Large intestine (tissue), 3 donors: ENCODE measurements around the gene TRAF4. TPM values are rescaled to one million over a fixed set of nuclear protein-coding genes. Genes with fewer than 3 reads are reported as not detected.
"Not testable (repeated sequence)": the region's sequence is repeated elsewhere in the genome, so short reads cannot be mapped to it uniquely, and the experiment has no call there.

ENCODE experiments used
- DNase-seq, 2 donors: peaks; one replicate each; pipeline versions ENCODE4 v3.0.0 to v3.0.0-alpha.2; 2013
- H3K27ac ChIP-seq: one replicate; pipeline ENCODE4 v1.5.1; 2013; ENCODE audit warnings: low read length
- H3K27me3 ChIP-seq: 2 replicates; pipeline ENCODE4 v1.6.1; 2013; ENCODE audit warnings: low read length; ENCODE audit not compliant: control insufficient read depth, insufficient read depth
- H3K36me3 ChIP-seq: 2 replicates; pipeline ENCODE4 v1.6.1; 2013; ENCODE audit warnings: low read length; ENCODE audit not compliant: control insufficient read depth, insufficient read depth
- H3K4me1 ChIP-seq: one replicate; pipeline ENCODE4 v1.6.1; 2013; ENCODE audit warnings: low read length; ENCODE audit not compliant: control insufficient read depth, insufficient read depth
- H3K4me3 ChIP-seq: one replicate; pipeline ENCODE4 v1.5.1; 2013; ENCODE audit warnings: low read length
- H3K9me3 ChIP-seq: one replicate; pipeline ENCODE4 v1.6.1; 2013; ENCODE audit warnings: mild to moderate bottlenecking, low read depth, low read length, moderate library complexity; ENCODE audit not compliant: control insufficient read depth
- WGBS: methylation state at CpG from one replicate; pipeline ENCODE4 v1.1.5; 2013; ENCODE audit warnings: low lambda C conversion rate; ENCODE audit not compliant: insufficient coverage; 5-methylcytosine and 5-hydroxymethylcytosine counted together
- polyA plus RNA-seq: library from polyadenylated mRNA; unstranded; fragments of 120-200 nt; gene quantifications from one replicate; pipeline ENCODE4 v1.2.1, GENCODE V29; 2013

TRAF4 gene
- polyA plus RNA-seq, 1 donor, result 91.8 TPM

DNA sequence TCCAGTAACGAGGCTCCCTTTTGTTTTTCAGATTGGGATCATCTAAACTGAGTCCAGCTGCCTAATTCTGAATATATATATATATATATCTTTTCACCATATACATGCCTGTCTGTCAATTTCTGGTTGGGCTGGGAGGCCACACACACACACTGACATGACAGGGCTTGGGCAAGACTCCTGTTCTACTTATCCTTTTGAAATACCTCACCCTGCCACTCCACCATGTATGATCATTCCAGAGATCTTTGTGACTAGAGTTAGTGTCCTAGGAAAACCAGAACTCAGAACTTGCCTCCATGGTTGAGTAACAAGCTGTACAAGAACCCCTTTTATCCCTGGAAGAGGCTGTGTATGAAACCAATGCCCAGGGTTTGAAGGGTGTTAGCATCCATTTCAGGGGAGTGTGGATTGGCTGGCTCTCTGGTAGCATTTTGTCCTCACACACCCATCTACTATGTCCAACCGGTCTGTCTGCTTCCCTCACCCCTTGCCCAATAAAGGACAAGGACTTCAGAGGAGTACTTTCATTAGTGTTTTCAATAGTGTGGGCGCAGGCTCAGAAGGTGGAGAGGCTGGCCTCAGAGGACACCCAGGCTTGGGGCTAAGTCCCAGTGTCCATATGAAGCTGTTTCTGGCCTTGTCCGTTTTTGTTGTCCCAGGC is 19.8 kb upstream of the TRAF4 start:
- H3K36me3 ChIP-seq, result peaks cover 41% of the 10 kb centered on the region
- WGBS, result 67% methylated on average over 1 of the region's 4 CpGs
- H3K4me1 ChIP-seq, result peaks cover 38% of the 10 kb centered on the region

GRCh38 chr17:28724500-28725165 is 19.2 kb upstream of the TRAF4 start:
- no CpG with 5 or more reads among the region's 10 CpGs for WGBS

More for the DNA sequence above, 19.8 kb upstream of the TRAF4 start:
- not testable (repeated sequence) for H3K27me3 ChIP-seq, H3K9me3 ChIP-seq, H3K27ac ChIP-seq, H3K4me3 ChIP-seq, DNase-seq

DNA sequence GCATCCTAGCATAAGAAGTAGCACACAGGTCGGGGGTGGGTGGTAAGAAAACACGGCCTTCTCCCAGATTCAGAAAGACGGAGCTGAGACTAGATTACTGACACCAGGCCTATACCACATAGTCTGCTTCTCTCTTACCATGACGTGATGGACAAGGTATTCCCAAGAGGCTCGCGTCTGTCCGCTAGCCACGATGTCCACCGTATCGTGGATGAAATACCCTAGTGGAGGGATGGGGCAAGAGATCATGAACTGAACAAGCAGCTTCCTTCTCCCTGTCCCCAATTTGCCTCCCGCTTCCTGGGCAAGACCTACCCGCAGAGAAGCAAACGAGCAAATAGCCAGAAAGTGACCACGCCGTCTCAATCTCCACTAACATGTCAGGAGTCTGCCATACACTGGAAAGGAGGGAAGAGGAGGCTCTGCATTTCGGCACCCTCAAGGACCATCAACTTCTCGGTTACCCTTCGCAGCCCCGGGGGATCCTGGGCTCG is 18.6 kb upstream of the TRAF4 start:
- peak overlapping the region; percentile 92 for H3K4me3 ChIP-seq
- no peaks in the 10 kb centered on the region for H3K9me3 ChIP-seq
- WGBS, result no CpG with 5 or more reads among the region's 20 CpGs
- H3K27me3 ChIP-seq, result no peaks in the 10 kb centered on the region
- peak in 1 of 2 donors; percentile 51 for DNase-seq
- peaks cover 38% of the 10 kb centered on the region for H3K4me1 ChIP-seq
- H3K36me3 ChIP-seq, result peaks cover 41% of the 10 kb centered on the region
- H3K27ac ChIP-seq, result peak overlapping the region; percentile 58

More at GRCh38 chr17:28724500-28725165, 19.2 kb upstream of the TRAF4 start:
- Histone ChIP-seq H3K4me3 (no peak overlapping the region), H3K27me3 (no peaks in the 10 kb centered on the region), H3K36me3 (peaks cover 41% of the 10 kb centered on the region), H3K27ac (peak overlapping the region; percentile 58), H3K9me3 (no peaks in the 10 kb centered on the region), H3K4me1 (peaks cover 38% of the 10 kb centered on the region)
- DNase-seq, result peak in 1 of 2 donors; percentile 34

GRCh38 chr17:28725660-28726225 is 18.1 kb upstream of the TRAF4 start:
- no CpG with 5 or more reads among the region's 45 CpGs for WGBS
- H3K4me1 ChIP-seq, result peaks cover 38% of the 10 kb centered on the region
- no peaks in the 10 kb centered on the region for H3K27me3 ChIP-seq
- H3K4me3 ChIP-seq, result peak overlapping the region; percentile 92
- DNase-seq, result peak; percentile 64 to 85
- no peaks in the 10 kb centered on the region for H3K9me3 ChIP-seq
- peaks cover 41% of the 10 kb centered on the region for H3K36me3 ChIP-seq
- H3K27ac ChIP-seq, result peak overlapping the region; percentile 58

- no peaks in the 10 kb centered on the region for H3K9me3 ChIP-seq
- peaks cover 38% of the 10 kb centered on the region for H3K4me1 ChIP-seq
- no peaks in the 10 kb centered on the region for H3K27me3 ChIP-seq
- peaks cover 37% of the 10 kb centered on the region for H3K36me3 ChIP-seq
- DNase-seq, result peak; percentile 65 to 90
- WGBS, result no CpG with 5 or more reads among the region's 49 CpGs
- peak within 1 kb of the TSS; percentile 99 for H3K27ac ChIP-seq
- peak within 1 kb of the TSS; percentile 92 for H3K4me3 ChIP-seq
Measured at GRCh38 chr17:28726226-28726626, 17.6 kb upstream of the TRAF4 start, which contains the start of gene TLCD1. Gene TLCD1, minus strand, starts transcription at chr17:28726233. Its CDS starts 136 bp downstream, at chr17:28726097.

- peaks cover 33% of the 10 kb centered on the region for H3K4me1 ChIP-seq
- peak overlapping the region; percentile 99 for H3K27ac ChIP-seq
- DNase-seq, result peak; percentile 94 to 97
- no peaks in the 10 kb centered on the region for H3K9me3 ChIP-seq
- no peaks in the 10 kb centered on the region for H3K27me3 ChIP-seq
- peaks cover 31% of the 10 kb centered on the region for H3K36me3 ChIP-seq
- WGBS, result no CpG with 5 or more reads among the region's 57 CpGs
- peak overlapping the region; percentile 92 for H3K4me3 ChIP-seq
Measured at GRCh38 chr17:28726627-28727491, 17.0 kb upstream of the TRAF4 start.

DNA sequence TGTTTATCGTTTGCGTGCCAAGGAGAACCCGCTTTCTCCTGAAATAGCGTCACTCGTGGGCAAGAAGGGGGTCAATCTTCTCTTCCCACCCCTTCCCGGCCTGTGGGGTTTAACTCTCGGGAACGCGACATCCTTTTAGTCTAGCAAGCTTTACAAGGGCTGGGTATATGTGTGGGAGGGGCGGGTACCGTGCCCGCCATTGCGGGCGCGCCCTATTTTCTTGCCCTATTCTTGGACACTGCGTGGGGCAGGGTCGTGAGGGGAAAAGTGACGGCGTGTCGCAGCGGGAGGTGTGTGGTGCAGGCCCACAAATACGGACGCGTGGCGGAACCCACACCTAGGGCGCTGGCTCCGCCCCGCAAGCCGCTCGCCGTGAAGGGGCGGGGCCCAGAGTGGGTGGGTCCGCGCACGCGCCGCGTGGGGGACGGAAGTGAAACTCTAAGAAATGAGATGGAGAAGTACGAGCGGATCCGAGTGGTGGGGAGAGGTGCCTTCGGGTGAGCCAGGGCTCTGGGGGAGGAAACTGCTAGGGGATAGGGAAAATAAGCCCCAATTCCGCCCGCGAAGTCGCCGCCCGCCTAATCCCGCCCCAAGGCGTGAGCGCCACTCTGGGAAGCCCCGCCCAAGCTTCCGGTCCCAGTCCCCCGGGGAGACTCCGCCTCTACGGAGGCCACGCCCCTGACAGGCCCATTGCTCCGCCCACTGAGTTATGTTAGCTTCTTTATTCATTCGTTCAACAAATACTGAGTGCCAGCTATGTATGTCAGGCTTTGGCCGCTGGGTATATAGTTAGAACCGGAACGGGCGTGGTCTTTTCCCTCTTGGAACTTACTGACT is 15.2 kb upstream of the TRAF4 start, which contains the start of gene NEK8:
TSS of gene NEK8 (plus strand) at position 425 of the 837 bp plus-strand sequence. CDS start at position 451, 26 bp downstream.
- H3K4me3 ChIP-seq, result peak within 1 kb of the TSS; percentile 92
- peak; percentile 96 for DNase-seq
- peak within 1 kb of the TSS; percentile 99 for H3K27ac ChIP-seq
- H3K4me1 ChIP-seq, result peaks cover 19% of the 10 kb centered on the region
- H3K9me3 ChIP-seq, result no peaks in the 10 kb centered on the region
- H3K36me3 ChIP-seq, result peaks cover 15% of the 10 kb centered on the region
- no peaks in the 10 kb centered on the region for H3K27me3 ChIP-seq
- no CpG with 5 or more reads among the region's 64 CpGs for WGBS

DNA sequence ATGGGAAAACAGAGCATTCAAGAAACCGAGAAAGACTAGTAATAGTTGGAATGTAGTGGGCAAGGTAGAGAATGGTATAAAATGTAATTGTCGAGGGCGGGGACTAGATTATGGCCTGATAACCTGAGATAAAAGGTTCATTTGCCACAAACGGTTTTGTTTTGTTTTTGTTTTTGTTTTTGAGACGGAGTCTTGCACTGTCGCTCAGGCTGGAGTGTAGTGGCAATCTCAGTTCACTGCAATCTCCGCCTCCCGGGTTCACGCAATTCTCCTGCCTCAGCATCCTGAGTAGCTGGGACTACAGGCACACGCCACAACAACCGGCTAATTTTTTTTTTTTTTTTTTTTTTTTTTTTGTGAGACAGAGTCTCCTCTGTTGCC is 13.9 kb upstream of the TRAF4 start:
- no peak overlapping the region for H3K4me3 ChIP-seq
- no peak overlapping the region for H3K27ac ChIP-seq

GRCh38 chr17:28733346-28733745 is 10.5 kb upstream of the TRAF4 start:
- Histone ChIP-seq H3K27ac (no peak overlapping the region), H3K9me3 (no peaks in the 10 kb centered on the region), H3K4me1 (peaks cover 7% of the 10 kb centered on the region), H3K4me3 (no peak overlapping the region), H3K36me3 (peaks cover 3% of the 10 kb centered on the region), H3K27me3 (no peaks in the 10 kb centered on the region)
- WGBS, result no CpG with 5 or more reads among the region's 1 CpG
- DNase-seq, result no peak

More for the DNA sequence above, 13.9 kb upstream of the TRAF4 start:
- Histone ChIP-seq H3K36me3 (peaks cover 4% of the 10 kb centered on the region), H3K9me3 (no peaks in the 10 kb centered on the region), H3K4me1 (peaks cover 15% of the 10 kb centered on the region), H3K27me3 (no peaks in the 10 kb centered on the region)
- WGBS, result 88% methylated on average over 1 of the region's 11 CpGs
- DNase-seq, result no peak
